HG03439 (cell line): ENCODE results near the gene GALNT18.

ENCODE experiments used
- ATAC-seq: cut with Tn5 transposase; IDR thresholded peaks from one replicate; pipeline ENCODE4 v1.9.1; 2021; ENCODE audit warnings: mild to moderate bottlenecking, moderate library complexity; ENCODE audit not compliant: unreplicated experiment

The GALNT18 gene

GRCh38 chr11:11569936-11570491 is 51.8 kb downstream of the GALNT18 start:
- no peak for ATAC-seq

- no peak for ATAC-seq
These were observed 53.1 kb downstream of the GALNT18 start for GRCh38 chr11:11568651-11569229.

DNA sequence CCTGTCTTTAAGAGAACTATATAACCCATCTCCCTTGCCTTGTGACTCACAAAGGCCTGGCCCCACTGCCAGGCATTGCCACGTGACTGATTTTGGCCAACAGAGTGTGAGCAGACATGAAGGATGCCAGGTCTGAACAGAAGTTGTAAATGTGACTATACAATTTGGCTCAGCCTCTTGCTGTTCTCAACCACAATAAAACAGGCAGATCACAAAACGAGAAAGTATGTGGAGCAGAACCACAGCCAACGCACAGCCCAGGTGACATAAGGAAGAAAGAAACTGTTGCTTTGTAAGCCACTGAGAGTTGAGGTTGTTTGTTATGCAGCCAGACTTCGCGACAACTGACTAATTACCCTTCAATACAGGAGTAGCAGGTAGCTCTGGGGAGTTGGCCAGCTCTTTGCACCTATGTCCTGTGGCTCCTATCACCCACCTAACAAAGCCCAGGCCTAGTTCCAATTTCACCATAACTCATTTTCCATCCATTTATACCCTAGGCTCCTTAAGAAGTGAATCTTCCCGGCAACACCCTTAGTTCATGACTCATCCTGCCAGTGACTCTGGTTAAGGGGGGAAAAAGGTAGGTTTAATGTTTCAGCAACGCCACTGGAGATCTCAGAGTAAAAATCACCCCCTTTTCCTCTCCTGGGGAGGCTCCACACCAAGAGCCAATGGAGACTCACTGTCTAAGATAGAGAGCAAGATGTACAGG is 53.7 kb downstream of the GALNT18 start:
- no peak for ATAC-seq

GRCh38 chr11:11565636-11566035 is 56.2 kb downstream of the GALNT18 start:
- no peak for ATAC-seq

DNA sequence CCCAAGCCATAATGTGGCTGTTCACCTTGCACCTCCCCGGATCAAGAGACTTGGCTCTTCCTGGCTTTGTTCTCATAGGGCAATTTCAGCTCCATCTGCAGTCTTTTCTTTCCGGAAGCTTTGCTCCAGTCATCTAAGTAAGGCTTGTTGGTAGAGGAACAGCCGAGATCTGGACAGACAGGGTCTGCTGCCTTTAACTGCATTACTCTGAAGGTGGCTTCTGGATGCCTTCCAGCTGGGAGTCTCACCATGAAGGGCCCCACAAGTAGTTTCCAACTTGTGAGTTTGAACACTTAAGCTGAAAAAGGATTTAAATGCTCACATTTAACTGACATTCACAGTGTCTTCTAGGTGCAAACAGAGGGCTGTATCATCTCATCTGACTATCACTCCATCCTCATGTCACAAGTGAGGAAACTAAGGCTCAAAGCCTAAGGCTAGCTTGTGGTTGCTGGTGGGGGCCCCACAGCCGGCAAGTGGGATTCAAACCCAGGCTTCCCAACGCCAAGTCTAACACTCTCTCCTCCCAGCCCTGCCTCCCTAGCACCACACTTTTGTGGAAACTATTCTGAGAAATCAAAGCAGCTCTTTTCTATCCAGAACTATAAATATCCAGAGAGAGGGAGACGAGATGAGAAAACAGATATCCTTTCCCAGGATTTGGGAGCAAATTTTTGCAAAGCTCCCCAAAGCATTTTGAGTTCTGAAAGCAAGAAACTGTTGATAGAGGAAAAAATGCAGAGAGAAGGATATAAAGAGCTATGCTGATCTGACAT is 58.4 kb downstream of the GALNT18 start:
- no peak for ATAC-seq

- ATAC-seq, result no peak
These were observed 59.8 kb downstream of the GALNT18 start for GRCh38 chr11:11561991-11562390.

DNA sequence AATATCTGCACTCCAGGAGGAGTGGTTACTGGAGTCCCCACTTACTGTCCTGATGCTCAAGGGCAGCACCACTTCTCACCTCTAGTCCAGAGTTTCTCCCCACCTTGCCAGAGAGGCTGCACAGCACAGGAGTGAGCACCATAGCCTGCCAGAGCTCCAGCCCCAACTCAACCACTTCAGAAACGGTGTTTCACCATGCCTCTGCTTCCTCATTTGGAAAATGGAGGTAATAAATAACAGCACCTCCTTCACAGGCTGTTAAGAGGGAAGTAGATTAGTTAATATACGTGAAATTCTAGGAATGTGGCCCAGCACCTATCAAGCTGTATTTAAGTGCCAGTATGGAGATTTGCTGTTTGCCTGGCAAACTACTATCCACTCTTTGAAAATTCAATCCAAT is 63.0 kb downstream of the GALNT18 start:
- no peak for ATAC-seq

GRCh38 chr11:11558396-11558795 is 63.4 kb downstream of the GALNT18 start:
- ATAC-seq, result no peak

DNA sequence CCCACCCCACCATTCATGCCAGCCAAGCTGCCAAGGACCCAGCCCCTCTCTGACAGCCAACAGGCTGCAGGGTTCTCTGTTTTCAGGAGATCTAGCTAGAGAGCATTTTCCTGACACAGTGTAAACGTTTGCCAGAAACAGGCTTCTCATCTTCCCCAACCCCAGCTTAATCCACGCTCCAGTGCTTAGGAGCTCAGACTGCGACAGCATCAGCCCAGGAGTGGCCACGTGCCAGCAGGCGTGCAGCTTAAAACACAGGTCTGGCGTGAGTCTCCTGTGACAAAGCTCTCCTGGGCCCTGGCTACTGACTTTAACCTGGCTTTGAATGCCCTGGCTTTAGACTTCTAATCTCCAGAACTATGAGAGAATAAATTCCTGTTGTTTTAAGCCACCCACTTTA is 66.6 kb downstream of the GALNT18 start:
- ATAC-seq, result no peak

DNA sequence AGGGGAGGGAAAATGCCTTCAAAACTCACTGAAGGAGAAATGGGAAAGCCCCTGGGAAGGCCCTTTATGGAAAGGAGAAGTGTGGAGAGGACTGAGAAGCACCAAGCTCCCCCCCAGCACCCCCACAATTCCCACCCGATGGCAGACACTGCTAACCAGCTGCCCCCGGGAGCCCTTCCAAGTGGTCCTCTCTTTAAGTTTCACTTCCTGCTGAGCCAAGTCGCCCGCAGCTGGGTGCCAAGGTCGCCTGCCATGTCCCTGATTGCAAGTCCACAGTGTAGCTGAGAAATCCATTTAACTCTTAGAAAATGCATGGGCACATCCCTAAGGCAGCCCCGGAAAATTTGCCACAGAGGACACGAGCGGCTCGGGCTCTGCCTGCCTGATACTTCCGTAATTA is 68.2 kb downstream of the GALNT18 start:
- ATAC-seq, result no peak

DNA sequence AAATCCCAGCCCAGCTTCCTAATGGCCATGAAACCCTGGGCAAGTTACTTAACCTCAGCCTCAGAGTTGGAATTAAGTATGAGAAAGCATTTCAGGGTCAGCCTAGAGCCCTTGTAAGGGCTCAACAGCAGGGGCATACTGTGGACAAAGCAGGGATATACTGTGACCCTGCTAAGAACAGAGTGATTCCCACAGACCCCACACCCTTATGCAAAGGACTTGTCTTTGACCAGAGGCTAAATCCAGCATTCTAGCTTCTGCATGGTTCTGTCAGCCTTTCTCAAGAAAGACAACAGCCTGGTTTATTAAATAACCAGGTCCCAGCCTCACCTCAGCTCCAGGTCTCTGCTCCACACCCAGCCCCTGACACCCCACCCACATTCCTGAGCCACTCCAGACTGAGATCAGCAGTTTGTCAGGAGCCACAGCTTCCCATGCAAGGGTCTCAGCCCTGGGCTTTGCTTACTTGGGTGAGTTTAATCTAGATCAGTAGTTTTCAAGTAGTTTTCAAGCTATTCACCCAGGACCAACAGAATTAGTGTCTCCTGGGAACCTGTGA is 69.2 kb downstream of the GALNT18 start:
- no peak for ATAC-seq

DNA sequence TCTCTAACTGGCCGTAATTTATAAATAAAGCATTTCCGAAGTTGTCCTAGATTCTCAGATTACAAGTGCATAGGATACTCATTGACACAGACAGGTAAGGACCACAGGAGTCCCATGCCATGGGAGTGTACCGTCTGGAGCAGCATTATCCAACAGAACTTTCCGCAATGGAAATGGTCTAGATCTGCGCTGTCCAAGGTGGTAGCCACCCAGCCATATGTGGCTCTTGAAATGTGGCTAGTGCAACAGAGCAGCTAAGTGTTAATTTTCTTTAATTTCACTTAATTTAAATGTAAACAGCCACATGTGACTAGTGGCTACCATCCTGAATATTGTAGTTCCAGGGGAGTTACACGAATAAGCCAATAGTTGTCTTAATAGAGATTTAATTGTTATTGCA is 71.3 kb downstream of the GALNT18 start:
- no peak for ATAC-seq

DNA sequence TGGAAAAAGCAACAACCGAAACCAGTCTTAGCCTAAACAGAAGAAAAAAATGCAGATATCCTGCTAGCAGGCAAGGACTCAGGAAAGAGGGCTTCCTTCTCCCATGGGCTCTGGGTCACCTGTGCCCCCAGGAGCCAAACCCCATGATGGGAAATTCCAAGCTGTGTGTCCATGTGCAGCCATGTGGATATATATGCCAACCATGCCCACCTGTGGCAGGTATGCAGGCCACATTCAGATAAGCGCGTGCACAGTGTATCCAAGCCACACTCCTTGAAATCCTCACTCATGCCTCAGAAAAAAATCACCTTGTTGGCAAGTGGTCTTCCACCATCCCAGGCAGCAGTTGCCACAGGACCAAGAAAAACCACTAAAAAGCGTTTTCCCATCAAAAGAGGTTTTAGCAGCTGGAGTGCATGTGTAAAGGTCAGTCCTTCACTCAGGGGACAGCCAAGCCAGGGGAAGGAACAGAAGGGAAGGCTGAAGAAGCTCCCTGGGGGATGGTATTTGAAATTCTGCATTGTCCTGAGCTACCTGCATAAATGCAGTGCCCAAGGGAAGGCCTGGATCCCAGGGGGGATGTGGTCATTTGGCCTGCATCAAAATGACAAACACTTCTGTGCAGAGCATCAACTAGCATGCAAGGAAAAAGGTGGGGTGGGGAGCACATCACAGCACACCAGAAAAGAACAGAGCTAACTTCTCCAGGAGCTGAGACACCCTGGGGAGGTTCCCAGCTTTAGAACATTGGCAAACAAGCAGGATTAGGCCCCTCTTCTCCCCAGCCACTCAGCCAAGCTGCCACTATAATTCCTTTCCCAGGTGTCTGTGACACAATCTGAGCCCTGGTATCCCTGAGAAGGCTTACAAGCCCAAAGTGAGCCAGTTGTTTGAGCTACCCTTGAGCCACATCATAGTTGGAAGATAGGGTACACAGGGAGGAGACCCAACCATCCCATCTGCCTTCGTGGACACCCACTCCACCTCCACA is 76.2 kb downstream of the GALNT18 start:
- no peak for ATAC-seq

GRCh38 chr11:11543656-11544055 is 78.1 kb downstream of the GALNT18 start:
- no peak for ATAC-seq

DNA sequence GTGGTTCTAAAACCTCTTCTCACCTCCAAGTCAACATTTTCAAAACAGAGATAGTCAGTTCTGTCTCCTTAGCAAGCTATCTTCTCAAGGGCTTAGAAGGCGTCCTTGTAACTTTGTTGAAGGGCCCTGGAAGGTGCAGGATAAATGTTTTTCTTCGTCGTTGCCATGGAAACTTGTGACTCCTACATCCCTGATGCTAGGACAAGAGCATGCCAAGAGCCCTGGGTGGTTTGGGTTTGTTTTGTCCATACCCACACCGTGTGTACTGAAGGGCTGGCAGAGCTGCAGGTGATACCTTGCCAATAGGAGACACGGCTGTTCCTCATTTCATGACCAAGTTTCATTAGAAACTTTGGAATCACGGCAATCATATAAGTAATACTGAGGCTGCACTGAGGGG is 81.6 kb downstream of the GALNT18 start:
- ATAC-seq, result no peak

- no peak for ATAC-seq
These were observed 83.4 kb downstream of the GALNT18 start for GRCh38 chr11:11538277-11538960.

DNA sequence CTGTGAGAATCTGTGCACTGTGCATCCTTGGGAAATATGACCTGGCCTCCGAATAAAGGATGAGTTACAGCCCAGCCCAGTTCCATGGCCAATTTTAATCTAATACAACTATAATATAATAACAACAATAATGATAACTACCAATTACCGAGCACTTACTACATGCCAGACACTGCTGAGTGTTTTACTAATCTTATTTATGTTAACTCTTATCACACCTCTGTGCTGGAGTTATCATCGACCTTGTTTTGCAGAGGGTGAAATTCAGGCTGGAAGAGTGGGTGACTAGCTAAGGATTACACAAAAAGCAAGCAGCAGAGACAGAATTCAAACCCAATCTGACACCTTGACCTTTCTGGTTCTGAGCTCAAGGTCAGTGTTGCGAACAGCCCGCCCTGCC is 83.9 kb downstream of the GALNT18 start:
- no peak for ATAC-seq

DNA sequence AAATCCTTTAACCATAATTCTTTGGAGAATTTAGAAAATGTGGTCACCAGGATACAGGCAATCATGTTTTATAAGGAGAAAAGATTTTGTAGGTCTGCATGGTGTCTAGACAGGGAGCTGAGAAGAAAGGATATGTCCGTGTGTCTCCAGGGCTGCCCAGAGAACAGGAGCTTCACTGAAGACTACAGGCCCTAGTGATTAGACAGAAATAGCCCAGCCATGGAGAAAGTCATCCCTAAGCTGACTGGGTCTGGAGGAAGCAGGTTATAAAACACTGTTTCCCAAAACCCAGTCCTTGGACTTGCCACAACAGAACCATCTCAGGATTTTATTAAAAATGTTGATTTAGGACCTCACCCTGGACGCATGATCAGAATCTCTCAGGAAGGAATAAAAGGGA is 84.4 kb downstream of the GALNT18 start:
- ATAC-seq, result no peak

GRCh38 chr11:11536650-11537049 is 85.2 kb downstream of the GALNT18 start:
- ATAC-seq, result no peak

- no peak for ATAC-seq
These were observed 86.2 kb downstream of the GALNT18 start for GRCh38 chr11:11535611-11536010.
